Gastroesophageal sphincter (tissue), 3 donors: ENCODE measurements around the gene SLC8A1.

Experiments used
- CTCF ChIP-seq, 4 experiments: fragments of 200-600 bp in 2 of 4; fragments of 450-650 bp in 2 of 4; sonication (generic) in 1 of 4; IDR thresholded peaks; one replicate each; pipeline ENCODE4 v1.5.1; 2017 to 2019; ENCODE audit warnings: antibody characterized with exemption in 4 of 4, mild to moderate bottlenecking in 2 of 4, moderate library complexity in 2 of 4
- EP300 ChIP-seq: sonication (generic); formaldehyde crosslinking; IDR thresholded peaks from one replicate; pipeline ENCODE4 v1.6.1; 2017; ENCODE audit warnings: antibody characterized with exemption, mild to moderate bottlenecking
- POLR2A ChIP-seq, 2 donors: fragments of 450-650 bp; IDR thresholded peaks; one replicate each; pipeline ENCODE4 v1.6.1; 2017; ENCODE audit warnings: antibody characterized with exemption in 2 of 2, mild to moderate bottlenecking in 2 of 2, moderate library complexity in 1 of 2
- POLR2AphosphoS5 ChIP-seq: sonication (generic); formaldehyde crosslinking; IDR thresholded peaks from one replicate; pipeline ENCODE4 v1.6.1; 2017; ENCODE audit warnings: antibody characterized with exemption

- TF ChIP-seq CTCF (IDR thresholded peaks at IDR 0.05) (no peak), POLR2A (IDR thresholded peaks at IDR 0.05) (no peak), EP300 (no peak), POLR2AphosphoS5 (no peak)
These were observed 24.5 kb upstream of the SLC8A1 start for GRCh38 chr2:40476436-40476835.
